HL-60 (cell line): Measurements from ENCODE around the gene FUBP1.

ENCODE experiments used
- DNase-seq, 2 experiments: peaks; one replicate each; pipeline ENCODE4 v3.0.0-alpha.2; 2010 to 2020; ENCODE audit warnings: low read depth in 1 of 2, low spot score in 1 of 2
- H3K27ac ChIP-seq: fragments of 250-450 bp; sonication (Bioruptor Pico); replicated peaks from 2 replicates; pipeline ENCODE4 v1.5.1; 2020; ENCODE audit warnings: mild to moderate bottlenecking, moderate library complexity
- H3K27me3 ChIP-seq: fragments of 250-450 bp; sonication (Bioruptor Pico); 2 replicates; pipeline ENCODE4 v1.5.1; 2021; ENCODE audit warnings: mild to moderate bottlenecking, moderate library complexity; ENCODE audit not compliant: insufficient read depth, poor library complexity, severe bottlenecking
- H3K4me3 ChIP-seq: replicated peaks from 2 replicates; pipeline ENCODE4 v1.5.1; 2011; ENCODE audit warnings: mild to moderate bottlenecking, control low read depth, low read length; ENCODE audit not compliant: insufficient read depth
- GABPA ChIP-seq: IDR thresholded peaks from 2 replicates; pipeline ENCODE4 v1.6.1; 2012; ENCODE audit warnings: low read depth
- POLR2AphosphoS5 ChIP-seq: IDR thresholded peaks from 2 replicates; pipeline ENCODE4 v1.6.1; 2012; ENCODE audit warnings: low read depth
- SPI1 ChIP-seq: IDR thresholded peaks from 2 replicates; pipeline ENCODE4 v1.6.1; 2012; ENCODE audit warnings: low read depth, mild to moderate bottlenecking, borderline replicate concordance
- TF ChIP-seq, protein P1 (sequence below): IDR thresholded peaks from one replicate; pipeline ENCODE4 v1.5.1; 2011; ENCODE audit warnings: low read length, control low read depth, inconsistent platforms; ENCODE audit not compliant: insufficient read depth
- TF ChIP-seq, protein P2 (sequence below): IDR thresholded peaks from 2 replicates; pipeline ENCODE4 v1.6.1; 2012; ENCODE audit warnings: low read depth; ENCODE audit not compliant: insufficient replicate concordance

FUBP1 gene

DNA sequence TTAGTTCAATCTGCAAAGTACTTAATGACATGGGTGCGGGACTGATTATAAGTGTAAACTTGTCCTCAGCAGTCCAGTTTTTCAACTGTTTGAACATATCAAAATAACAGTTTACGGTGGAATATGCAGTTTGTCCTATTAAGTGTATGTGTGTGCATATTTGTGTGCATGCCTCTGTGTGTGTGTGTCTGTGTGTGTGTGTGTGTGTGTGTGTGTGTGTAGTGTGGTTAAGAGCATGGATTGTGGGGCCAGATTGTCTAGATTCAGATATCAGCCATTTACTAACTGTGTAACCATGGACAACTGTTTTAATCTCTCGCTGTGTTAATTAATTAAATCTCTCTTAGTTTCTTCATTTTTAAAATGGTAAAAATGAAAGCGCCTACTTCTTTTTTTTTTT is 51.5 kb downstream of the FUBP1 start:
- Histone ChIP-seq H3K27me3 (no peaks in the 10 kb centered on the region), H3K27ac (no peak overlapping the region), H3K4me3 (no peak overlapping the region; the same call in 1 of the 2 replicates)
- no peak for DNase-seq
- TF ChIP-seq SPI1 (no peak), GABPA (no peak), POLR2AphosphoS5 (no peak)
- TF ChIP-seq, protein P1, sequence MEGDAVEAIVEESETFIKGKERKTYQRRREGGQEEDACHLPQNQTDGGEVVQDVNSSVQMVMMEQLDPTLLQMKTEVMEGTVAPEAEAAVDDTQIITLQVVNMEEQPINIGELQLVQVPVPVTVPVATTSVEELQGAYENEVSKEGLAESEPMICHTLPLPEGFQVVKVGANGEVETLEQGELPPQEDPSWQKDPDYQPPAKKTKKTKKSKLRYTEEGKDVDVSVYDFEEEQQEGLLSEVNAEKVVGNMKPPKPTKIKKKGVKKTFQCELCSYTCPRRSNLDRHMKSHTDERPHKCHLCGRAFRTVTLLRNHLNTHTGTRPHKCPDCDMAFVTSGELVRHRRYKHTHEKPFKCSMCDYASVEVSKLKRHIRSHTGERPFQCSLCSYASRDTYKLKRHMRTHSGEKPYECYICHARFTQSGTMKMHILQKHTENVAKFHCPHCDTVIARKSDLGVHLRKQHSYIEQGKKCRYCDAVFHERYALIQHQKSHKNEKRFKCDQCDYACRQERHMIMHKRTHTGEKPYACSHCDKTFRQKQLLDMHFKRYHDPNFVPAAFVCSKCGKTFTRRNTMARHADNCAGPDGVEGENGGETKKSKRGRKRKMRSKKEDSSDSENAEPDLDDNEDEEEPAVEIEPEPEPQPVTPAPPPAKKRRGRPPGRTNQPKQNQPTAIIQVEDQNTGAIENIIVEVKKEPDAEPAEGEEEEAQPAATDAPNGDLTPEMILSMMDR = no peak
- TF ChIP-seq, protein P2, sequence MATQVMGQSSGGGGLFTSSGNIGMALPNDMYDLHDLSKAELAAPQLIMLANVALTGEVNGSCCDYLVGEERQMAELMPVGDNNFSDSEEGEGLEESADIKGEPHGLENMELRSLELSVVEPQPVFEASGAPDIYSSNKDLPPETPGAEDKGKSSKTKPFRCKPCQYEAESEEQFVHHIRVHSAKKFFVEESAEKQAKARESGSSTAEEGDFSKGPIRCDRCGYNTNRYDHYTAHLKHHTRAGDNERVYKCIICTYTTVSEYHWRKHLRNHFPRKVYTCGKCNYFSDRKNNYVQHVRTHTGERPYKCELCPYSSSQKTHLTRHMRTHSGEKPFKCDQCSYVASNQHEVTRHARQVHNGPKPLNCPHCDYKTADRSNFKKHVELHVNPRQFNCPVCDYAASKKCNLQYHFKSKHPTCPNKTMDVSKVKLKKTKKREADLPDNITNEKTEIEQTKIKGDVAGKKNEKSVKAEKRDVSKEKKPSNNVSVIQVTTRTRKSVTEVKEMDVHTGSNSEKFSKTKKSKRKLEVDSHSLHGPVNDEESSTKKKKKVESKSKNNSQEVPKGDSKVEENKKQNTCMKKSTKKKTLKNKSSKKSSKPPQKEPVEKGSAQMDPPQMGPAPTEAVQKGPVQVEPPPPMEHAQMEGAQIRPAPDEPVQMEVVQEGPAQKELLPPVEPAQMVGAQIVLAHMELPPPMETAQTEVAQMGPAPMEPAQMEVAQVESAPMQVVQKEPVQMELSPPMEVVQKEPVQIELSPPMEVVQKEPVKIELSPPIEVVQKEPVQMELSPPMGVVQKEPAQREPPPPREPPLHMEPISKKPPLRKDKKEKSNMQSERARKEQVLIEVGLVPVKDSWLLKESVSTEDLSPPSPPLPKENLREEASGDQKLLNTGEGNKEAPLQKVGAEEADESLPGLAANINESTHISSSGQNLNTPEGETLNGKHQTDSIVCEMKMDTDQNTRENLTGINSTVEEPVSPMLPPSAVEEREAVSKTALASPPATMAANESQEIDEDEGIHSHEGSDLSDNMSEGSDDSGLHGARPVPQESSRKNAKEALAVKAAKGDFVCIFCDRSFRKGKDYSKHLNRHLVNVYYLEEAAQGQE = no peak

DNA sequence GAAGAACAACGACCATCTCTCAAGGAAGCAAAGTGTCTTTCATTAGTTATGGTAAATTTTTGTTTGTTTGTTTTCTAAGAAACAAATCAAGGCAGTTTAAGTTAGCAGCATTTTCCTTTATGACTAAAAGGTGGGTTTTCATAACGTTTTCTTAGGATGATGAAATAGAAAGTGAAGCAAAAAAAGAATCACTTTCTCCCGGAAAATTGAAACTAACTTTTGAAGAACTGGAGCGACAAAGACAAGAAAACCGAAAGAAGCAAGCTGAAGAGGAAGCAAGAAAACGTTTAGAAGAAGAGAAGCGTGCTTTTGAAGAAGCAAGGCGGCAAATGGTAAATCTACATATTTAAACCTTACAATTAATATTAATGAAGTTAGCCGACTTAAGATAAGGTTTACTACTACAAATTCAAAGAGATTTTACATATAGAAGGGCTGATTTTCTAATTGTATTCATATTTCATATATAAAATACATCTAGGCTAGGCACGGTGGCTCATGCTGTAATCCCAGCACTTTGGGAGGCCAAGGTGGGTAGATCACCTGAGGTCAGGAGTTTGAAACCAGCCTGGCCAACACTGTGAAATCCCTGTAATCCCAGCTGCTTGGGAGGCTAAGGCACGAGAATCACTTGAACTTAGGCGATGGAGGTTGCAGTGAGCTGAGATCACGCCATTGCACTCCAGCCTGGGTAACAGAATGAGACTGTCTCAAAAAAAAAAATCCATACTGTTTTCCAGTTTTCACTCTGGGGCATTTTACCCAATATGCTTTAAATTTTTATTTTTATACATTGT is 52.1 kb downstream of the FUBP1 start:
- Histone ChIP-seq H3K27me3 (no peaks in the 10 kb centered on the region), H3K27ac (peak overlapping the region; percentile 24; the same call in 1 of the 2 replicates), H3K4me3 (peak overlapping the region; percentile 28)
- DNase-seq = no peak
- TF ChIP-seq POLR2AphosphoS5 (no peak), GABPA (no peak), SPI1 (no peak)
- TF ChIP-seq, protein P2 = no peak
- TF ChIP-seq, protein P1 = no peak

DNA sequence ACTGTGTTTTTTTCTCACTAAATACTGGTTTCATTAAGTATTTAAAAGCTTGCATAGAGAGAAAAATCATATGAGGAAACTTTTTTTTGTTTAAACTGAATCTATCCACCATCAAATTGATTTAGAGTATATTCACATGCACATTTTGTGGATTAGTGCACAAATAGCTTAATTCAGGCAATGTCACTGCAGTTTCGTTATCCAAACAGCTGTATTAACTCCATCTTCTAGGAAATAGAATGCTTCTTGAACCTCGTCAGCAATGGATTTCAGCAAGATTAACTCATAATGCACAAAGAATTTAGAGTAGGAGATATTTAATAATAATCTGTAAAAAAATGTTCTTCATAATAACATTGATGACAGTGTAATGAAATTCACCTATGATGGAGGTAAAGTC is 52.9 kb downstream of the FUBP1 start:
- Histone ChIP-seq H3K4me3 (no peak overlapping the region), H3K27ac (no peak overlapping the region), H3K27me3 (no peaks in the 10 kb centered on the region)
- DNase-seq = no peak
- TF ChIP-seq POLR2AphosphoS5 (no peak), GABPA (no peak), SPI1 (no peak)

DNA sequence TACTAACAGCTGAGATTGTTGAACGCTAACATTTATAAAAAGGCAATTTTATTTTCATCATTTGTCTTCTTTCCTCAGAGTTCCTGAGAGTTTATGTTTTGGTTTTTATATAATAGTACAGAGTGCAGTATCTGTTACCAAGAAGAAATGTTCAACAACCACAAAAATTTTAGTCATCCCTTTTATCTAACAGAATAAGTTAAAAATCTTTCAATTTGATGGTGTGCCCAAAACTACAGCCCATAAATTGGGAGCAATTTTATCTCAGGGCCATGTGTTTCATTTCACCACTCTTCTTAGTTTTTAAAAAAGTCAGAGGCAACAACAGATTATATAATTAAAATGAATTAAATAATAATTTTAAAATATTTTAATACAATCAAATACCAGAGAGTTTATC is 53.4 kb downstream of the FUBP1 start:
- Histone ChIP-seq H3K27ac (no peak overlapping the region), H3K27me3 (no peaks in the 10 kb centered on the region), H3K4me3 (no peak overlapping the region)
- TF ChIP-seq, protein P2 = no peak
- no peak for TF ChIP-seq POLR2AphosphoS5
- DNase-seq = no peak
